Activated CD4-positive, alpha-beta T cell treated with anti-CD3 and anti-CD28 coated beads, Interleukin-2, amount 50 U/mL, for 16 hours (primary cell): ENCODE measurements around the gene MTO1.
"Not testable (repeated sequence)": the region's sequence is repeated elsewhere in the genome, so short reads cannot be mapped to it uniquely, and the experiment has no call there.

Source experiments
- DNase-seq: peaks from one replicate; pipeline ENCODE4 v3.0.0-alpha.2; 2020

MTO1 gene

GRCh38 chr6:73505142-73505541 lies 43.6 kb downstream of the MTO1 start:
- no peak for DNase-seq

GRCh38 chr6:73505705-73506104 lies 44.2 kb downstream of the MTO1 start:
- DNase-seq, result not testable (repeated sequence)

- DNase-seq, result no peak
Measured at GRCh38 chr6:73506246-73506645, 44.7 kb downstream of the MTO1 start.

GRCh38 chr6:73508776-73509175 lies 47.2 kb downstream of the MTO1 start:
- DNase-seq, result no peak

DNA sequence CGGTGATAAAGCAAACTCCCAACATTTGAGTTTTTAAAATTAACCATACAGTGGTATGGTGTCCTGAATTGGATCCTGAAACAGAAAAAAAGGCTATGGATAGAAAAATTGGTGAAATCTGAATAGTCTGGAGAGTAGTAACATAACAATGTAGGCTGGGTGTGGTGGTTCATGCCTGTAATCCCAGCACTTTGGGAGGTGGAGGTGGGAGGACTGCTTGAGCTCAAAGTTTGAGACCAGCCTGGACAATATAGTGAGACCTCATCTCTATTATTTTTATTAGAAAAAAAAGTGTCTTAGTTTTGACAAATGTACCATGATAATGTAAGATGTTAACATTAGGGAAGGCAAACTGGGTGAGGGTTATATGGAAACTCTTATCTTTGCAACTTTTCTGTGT lies 48.3 kb downstream of the MTO1 start:
- DNase-seq, result no peak

DNA sequence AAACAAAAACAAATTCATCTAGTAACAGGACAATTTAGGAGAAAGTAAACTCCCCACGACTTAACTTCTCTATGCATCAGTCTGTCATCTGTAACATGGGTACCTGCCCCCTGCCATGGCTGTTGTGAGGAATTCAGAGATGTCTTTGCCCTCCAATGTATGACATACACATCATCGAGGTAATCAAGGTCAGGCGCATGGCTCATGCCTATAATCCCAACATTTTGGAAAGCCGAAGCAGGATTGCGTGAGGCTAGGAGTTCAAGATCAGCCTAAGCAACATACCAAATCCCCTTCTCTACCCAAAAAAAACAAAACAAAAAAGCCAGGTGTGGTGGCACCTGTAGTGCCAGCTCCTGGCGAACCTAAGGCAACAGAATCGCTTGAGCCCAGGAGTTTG lies 50.3 kb downstream of the MTO1 start:
- DNase-seq, result no peak

DNA sequence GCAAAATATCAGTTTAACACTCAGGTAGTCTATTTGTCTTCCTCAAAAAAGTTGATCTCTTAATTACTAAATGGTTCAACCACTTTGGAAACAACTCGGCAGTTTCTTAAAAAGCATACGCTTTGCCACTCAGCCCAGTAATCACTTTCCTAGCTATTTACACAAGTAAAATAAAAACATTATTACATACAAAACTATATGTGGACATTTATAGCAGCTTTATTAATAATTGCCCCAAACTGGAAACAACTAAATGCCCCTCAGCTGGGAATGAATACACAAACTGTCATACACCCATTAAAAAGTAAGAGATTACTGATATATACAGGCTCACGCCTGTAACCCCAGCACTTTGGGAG lies 51.9 kb downstream of the MTO1 start:
- no peak for DNase-seq

DNA sequence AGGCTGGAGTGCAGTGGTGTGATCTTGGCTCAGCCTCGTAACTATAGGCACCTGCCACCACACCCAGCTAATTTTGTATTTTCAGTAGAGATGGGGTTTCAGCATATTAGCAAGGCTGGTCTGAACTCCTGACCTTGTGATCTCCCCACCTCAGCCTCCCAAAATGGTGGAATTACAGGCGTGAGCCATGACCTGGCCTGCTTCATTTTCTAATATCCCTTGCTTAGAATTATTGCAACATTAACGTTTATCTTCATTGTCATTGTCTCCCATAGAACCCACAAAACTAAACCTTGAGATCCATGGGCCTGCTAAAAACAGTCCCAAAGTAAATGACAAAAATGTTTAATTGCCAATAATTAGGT lies 53.2 kb downstream of the MTO1 start:
- peak; percentile 60 for DNase-seq

DNA sequence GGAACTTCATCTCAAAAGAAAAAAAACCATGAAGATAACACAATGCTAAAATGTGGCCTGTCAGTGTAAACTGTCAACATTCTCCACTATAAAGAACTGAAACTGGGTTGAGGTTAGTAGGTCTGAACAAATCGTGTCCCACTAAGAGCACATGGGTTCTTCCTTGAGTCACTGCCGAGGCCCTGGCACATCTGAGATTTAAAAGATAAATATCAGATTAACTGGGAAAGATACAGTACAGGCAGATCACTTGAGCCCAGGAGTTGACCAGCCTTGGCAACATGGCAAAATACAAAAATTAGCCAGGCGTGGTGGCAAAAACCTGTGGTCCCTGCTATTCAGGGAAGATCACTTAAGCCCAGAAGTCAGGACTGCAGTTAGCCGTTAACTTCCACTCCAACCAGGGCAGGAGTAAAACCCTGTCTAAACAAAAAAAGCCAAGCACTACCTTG lies 53.7 kb downstream of the MTO1 start:
- peak; percentile 64 for DNase-seq

GRCh38 chr6:73516514-73517489 lies 55.3 kb downstream of the MTO1 start:
- peak; percentile 48 for DNase-seq

DNA sequence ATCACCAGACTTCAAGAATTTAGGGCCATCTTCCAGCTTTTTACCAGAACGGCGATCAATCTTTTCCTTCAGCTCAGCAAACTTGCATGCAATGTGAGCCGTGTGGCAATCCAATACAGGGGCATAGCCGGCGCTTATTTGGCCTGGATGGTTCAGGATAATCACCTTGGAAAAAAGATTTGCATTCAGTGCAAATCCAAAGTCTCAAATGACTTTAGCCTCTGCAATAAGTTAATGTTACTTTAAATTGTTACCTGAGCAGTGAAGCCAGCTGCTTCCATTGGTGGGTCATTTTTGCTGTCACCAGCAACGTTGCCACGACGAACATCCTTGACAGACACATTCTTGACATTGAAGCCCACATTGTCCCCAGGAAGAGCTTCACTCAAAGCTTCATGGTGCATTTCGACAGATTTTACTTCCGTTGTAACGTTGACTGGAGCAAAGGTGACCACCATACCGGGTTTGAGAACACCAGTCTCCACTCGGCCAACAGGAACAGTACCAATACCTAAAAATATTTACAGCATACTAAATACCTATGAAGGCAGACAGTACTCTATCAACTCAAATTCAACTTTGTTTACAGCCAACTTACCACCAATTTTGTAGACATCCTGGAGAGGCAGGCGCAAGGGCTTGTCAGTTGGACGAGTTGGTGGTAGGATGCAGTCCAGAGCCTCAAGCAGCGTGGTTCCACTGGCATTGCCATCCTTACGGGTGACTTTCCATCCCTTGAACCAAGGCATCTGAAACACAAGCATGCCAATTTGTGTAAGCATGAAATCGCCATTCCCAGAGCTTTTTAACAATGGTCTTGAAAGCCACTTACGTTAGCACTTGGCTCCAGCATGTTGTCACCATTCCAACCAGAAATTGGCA lies 56.8 kb downstream of the MTO1 start:
- DNase-seq, result not testable (repeated sequence)

- DNase-seq, result peak; percentile 34
Measured at GRCh38 chr6:73518982-73519881, 57.7 kb downstream of the MTO1 start.

DNA sequence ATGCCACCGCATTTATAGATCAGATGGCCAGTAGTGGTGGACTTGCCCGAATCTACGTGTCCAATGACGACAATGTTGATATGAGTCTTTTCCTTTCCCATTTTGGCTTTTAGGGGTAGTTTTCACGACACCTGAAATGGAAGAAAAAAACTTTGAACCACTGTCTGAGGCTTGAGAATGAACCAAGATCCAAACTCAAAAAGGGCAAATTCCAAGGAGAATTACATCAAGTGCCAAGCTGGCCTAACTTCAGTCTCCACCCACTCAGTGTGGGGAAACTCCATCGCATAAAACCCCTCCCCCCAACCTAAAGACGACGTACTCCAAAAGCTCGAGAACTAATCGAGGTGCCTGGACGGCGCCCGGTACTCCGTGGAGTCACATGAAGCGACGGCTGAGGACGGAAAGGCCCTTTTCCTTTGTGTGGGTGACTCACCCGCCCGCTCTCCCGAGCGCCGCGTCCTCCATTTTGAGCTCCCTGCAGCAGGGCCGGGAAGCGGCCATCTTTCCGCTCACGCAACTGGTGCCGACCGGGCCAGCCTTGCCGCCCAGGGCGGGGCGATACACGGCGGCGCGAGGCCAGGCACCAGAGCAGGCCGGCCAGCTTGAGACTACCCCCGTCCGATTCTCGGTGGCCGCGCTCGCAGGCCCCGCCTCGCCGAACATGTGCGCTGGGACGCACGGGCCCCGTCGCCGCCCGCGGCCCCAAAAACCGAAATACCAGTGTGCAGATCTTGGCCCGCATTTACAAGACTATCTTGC lies 58.6 kb downstream of the MTO1 start:
- DNase-seq, result peak; percentile 85

GRCh38 chr6:73520688-73521350 lies 59.3 kb downstream of the MTO1 start, which contains the start of gene EEF1A1:
EEF1A1 (minus strand) TSS chr6:73521032; CDS start chr6:73520026, 1,006 bp downstream.
- peak; percentile 100 for DNase-seq

- no peak for DNase-seq
Measured at GRCh38 chr6:73521351-73521985, 59.9 kb downstream of the MTO1 start.

GRCh38 chr6:73523434-73524123 lies 62.0 kb downstream of the MTO1 start:
- peak; percentile 90 for DNase-seq

DNA sequence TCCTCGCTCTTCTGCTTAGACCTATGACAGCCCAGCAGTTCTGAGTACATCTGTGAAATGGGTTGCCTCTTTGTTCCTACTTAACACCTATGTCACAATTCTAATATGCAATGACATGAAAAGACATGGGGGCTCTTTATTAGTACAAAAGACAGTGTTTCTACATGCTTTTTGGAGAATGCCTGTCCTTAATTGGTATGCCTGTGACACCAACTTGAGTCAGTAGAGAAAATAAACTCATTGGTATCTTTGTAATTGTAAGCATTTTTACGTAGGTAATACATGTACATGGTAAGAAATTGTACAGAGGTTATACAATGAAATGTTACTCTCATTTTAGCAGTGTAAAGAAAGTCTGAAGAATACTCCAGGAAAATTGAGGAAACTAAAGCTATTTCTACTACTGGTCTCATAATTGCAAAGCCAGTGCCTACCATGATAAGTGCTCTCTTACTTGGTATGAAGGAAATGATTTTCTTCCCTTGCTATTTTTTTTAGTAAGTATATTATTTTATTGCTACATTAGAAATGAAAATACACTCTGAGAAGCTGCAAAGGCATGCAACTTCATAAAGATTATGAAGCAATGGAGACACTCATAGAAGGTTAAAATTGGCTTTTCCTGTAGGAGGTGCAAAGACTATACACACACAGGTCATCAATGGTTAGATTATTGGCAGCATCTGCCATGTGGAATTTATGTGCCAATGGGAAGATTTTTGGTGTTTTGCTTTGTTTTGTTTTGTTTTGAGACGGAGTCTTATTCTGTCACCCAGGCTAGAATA lies 64.2 kb downstream of the MTO1 start:
- DNase-seq, result no peak

DNA sequence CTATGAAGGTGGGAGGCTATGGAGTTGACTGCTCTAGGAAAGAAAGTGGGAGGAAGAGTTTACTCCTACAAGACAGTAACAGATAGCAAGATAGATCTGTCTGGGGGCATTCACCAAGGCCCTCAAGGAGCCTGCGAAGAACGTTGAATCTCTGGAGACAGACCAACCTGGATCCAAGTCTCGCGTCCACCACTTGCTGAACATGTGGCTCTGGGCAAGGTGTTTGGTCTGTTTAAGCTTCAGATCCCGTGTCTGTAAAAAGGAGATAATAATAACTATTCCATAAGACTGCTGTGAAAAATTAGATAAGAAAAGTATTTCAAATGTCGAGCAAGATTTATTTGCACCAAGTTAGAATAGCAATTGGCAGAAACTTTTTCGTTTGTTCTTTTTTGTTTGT lies 67.4 kb downstream of the MTO1 start:
- DNase-seq, result no peak

GRCh38 chr6:73532293-73532692 lies 70.8 kb downstream of the MTO1 start:
- DNase-seq, result no peak
